Natural killer cell (primary cell): ENCODE data around the gene APIP. TPM values are rescaled to one million over a fixed set of nuclear protein-coding genes. Genes with fewer than 3 reads are reported as not detected.

Experiments used
- ATAC-seq, 3 donors: fragments of 150-1000 bp in 2 of 3; fragments of 200-7000 bp in 1 of 3; cut with Tn5 transposase; 1 replicate in 1 of 3; 2 replicates in 2 of 3; pipeline ENCODE4 v1.10.0; 2021; ENCODE audit warnings: mild to moderate bottlenecking in 2 of 3, moderate library complexity in 2 of 3
- DNase-seq, 2 donors: peaks; one replicate each; pipeline versions ENCODE4 v3.0.0 to v3.0.0-alpha.2; 2013 to 2021; ENCODE audit warnings: mixed read lengths in 1 of 2
- H3K27ac ChIP-seq: one replicate; pipeline ENCODE4 v1.5.1; 2013; ENCODE audit warnings: mild to moderate bottlenecking, low read length
- H3K27me3 ChIP-seq: one replicate; pipeline ENCODE4 v1.6.1; 2013; ENCODE audit warnings: low read length; ENCODE audit not compliant: control insufficient read depth, insufficient read depth
- H3K36me3 ChIP-seq: one replicate; pipeline ENCODE4 v1.6.1; 2013; ENCODE audit warnings: low read length; ENCODE audit not compliant: control insufficient read depth, insufficient read depth
- H3K4me1 ChIP-seq: one replicate; pipeline ENCODE4 v1.6.1; 2013; ENCODE audit warnings: low read length; ENCODE audit not compliant: control insufficient read depth, insufficient read depth
- H3K4me3 ChIP-seq: one replicate; pipeline ENCODE4 v1.5.1; 2013; ENCODE audit warnings: low read length
- H3K9me3 ChIP-seq: one replicate; pipeline ENCODE4 v1.6.1; 2013; ENCODE audit warnings: low read length; ENCODE audit not compliant: control insufficient read depth, insufficient read depth
- H3K27ac Mint-ChIP-seq, 2 donors: one replicate each; pipeline ENCODE4 v1.8.0; 2022; ENCODE audit warnings: mild to moderate bottlenecking in 2 of 2, mixed read lengths in 2 of 2, moderate library complexity in 1 of 2
- H3K27me3 Mint-ChIP-seq, 2 donors: one replicate each; pipeline ENCODE4 v1.8.0; 2022; ENCODE audit warnings: low read depth in 2 of 2, mixed read lengths in 2 of 2
- H3K36me3 Mint-ChIP-seq: one replicate; pipeline ENCODE4 v1.8.0; 2022; ENCODE audit warnings: mixed read lengths
- H3K4me1 Mint-ChIP-seq, 2 donors: one replicate each; pipeline ENCODE4 v1.8.0; 2022; ENCODE audit warnings: mixed read lengths in 2 of 2
- H3K4me3 Mint-ChIP-seq: one replicate; pipeline ENCODE4 v1.8.0; 2022; ENCODE audit warnings: mild to moderate bottlenecking, moderate library complexity, mixed read lengths
- H3K9me3 Mint-ChIP-seq, 2 donors: one replicate each; pipeline ENCODE4 v1.8.0; 2022; ENCODE audit warnings: mixed read lengths in 2 of 2
- WGBS: methylation state at CpG from one replicate; pipeline ENCODE4 v1.1.7; 2013; ENCODE audit warnings: missing lambda C conversion rate; ENCODE audit not compliant: insufficient coverage; 5-methylcytosine and 5-hydroxymethylcytosine counted together
- intact Hi-C: fragments of 100-400 bp; cut with micrococcal nuclease; formaldehyde crosslinking; loops from one replicate; pipeline ENCODE4 v1.14.2; 2022
- total RNA-seq, 4 donors: library from RNA; stranded (reverse); fragments of 120-200 nt in 1 of 4; gene quantifications; one replicate each; pipeline versions ENCODE4 v1.2.3 to v1.2.4, GENCODE V29; 2013 to 2022
- TF ChIP-seq, protein P1 (sequence below): fragments of 200-600 bp; IDR thresholded peaks from one replicate; pipeline ENCODE4 v1.8.0; 2022; ENCODE audit warnings: antibody characterized with exemption

Gene APIP
- total RNA-seq, 3 donors from 2014 or later (not counting 1 experiment from before 2014, with no cell fraction given) = 6.6 to 9.4 (median 8.1) TPM

DNA sequence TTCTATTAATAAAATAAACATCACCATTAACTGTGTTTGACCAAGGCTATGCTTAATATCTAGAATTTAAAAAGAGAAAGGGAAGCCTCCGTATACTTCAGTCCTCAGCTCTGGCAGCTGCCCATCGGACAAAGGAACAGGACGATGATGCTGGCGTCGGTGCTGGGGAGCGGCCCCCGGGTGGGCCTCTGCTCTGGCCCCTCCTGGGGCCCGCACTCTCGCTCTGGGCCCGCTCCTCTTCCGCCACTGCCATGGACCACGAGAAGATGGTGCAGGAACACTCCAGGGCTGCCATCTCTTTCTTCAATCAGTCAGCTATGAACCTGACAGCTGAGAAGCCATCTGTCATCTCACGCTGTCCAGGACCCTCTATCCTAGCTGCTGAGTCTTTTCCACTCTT lies 25.5 kb upstream of the APIP start:
- H3K4me1 Mint-ChIP-seq = peaks cover 11 to 13% of the 10 kb centered on the region in 2 donors
- Histone ChIP-seq H3K4me3 (no peak overlapping the region), H3K36me3 (no peaks in the 10 kb centered on the region), H3K9me3 (no peaks in the 10 kb centered on the region), H3K27me3 (no peaks in the 10 kb centered on the region), H3K4me1 (no peaks in the 10 kb centered on the region), H3K27ac (no peak overlapping the region)
- intact Hi-C loops = no loop called here
- no peak for DNase-seq
- H3K27me3 Mint-ChIP-seq = no peaks in the 10 kb centered on the region
- no peak overlapping the region for H3K4me3 Mint-ChIP-seq
- H3K9me3 Mint-ChIP-seq = no peaks in the 10 kb centered on the region
- H3K36me3 Mint-ChIP-seq = no peaks in the 10 kb centered on the region
- H3K27ac Mint-ChIP-seq = no peak overlapping the region
- no peak for ATAC-seq
- TF ChIP-seq, protein P1, sequence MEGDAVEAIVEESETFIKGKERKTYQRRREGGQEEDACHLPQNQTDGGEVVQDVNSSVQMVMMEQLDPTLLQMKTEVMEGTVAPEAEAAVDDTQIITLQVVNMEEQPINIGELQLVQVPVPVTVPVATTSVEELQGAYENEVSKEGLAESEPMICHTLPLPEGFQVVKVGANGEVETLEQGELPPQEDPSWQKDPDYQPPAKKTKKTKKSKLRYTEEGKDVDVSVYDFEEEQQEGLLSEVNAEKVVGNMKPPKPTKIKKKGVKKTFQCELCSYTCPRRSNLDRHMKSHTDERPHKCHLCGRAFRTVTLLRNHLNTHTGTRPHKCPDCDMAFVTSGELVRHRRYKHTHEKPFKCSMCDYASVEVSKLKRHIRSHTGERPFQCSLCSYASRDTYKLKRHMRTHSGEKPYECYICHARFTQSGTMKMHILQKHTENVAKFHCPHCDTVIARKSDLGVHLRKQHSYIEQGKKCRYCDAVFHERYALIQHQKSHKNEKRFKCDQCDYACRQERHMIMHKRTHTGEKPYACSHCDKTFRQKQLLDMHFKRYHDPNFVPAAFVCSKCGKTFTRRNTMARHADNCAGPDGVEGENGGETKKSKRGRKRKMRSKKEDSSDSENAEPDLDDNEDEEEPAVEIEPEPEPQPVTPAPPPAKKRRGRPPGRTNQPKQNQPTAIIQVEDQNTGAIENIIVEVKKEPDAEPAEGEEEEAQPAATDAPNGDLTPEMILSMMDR = no peak
- 98% methylated on average over 13 of the region's 13 CpGs for WGBS

DNA sequence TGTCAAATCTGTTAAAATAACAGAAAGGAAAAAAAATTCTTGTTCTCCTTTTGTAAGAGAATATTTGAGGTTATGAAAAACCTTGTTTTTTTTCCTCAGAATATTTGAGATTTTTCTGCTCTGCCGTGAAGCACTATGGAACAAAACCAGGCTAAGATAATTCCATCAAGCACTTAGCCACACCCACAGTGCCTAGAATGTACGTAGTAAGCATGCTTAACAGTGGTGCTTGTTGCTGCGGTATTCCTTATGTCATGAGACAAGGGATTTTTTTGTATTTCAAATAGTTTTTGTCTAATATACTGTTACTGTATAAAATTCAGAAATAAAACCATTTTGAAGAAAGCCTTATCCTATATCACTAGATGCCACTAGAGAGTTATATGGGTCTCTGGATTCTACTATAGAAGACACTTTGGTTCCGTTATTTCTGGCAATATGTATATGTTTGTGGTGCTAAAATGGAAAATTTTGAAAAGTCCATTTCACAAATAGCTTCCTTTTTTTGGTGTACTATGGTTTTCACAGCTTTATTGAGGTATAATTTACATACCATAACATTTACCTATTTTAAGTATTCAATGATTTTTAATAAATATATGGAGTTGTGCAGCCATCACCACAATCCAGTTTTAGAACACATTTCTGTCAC lies 24.0 kb upstream of the APIP start:
- no peak for DNase-seq
- H3K27me3 ChIP-seq = no peaks in the 10 kb centered on the region
- 86% methylated on average over 1 of the region's 4 CpGs for WGBS
- no peak overlapping the region for H3K27ac Mint-ChIP-seq
- TF ChIP-seq, protein P1 = no peak
- H3K4me3 ChIP-seq = no peak overlapping the region
- H3K27ac ChIP-seq = no peak overlapping the region
- no peaks in the 10 kb centered on the region for H3K36me3 Mint-ChIP-seq
- H3K4me3 Mint-ChIP-seq = no peak overlapping the region
- no peaks in the 10 kb centered on the region for H3K9me3 Mint-ChIP-seq
- no peaks in the 10 kb centered on the region for H3K4me1 ChIP-seq
- H3K4me1 Mint-ChIP-seq = peaks cover 27 to 28% of the 10 kb centered on the region in 2 donors
- H3K36me3 ChIP-seq = no peaks in the 10 kb centered on the region
- H3K9me3 ChIP-seq = no peaks in the 10 kb centered on the region
- intact Hi-C loops = no loop called here
- ATAC-seq = no peak
- no peaks in the 10 kb centered on the region for H3K27me3 Mint-ChIP-seq

DNA sequence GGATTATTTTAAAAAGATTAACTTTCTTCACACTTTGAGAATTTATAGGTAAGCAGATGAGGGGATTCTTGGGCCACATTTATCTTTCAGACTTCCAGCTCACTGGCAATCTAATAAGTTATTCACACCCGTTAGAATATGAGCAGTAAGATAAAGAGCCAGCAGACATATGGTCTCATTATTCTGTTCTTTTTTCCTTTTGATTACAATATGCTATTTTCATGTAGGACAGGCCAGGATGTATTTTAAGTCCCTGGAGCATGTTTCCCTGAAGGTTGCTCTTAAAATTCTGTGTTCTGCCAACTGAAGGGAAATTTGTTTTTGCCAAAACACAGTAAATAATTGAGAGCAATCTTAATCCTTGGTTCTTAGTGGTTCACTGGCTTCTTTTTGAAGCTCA lies 22.4 kb upstream of the APIP start:
- Mint-ChIP-seq H3K27me3 (no peaks in the 10 kb centered on the region), H3K4me1 (peaks cover 25 to 27% of the 10 kb centered on the region in 2 donors), H3K27ac (no peak overlapping the region), H3K9me3 (no peaks in the 10 kb centered on the region), H3K4me3 (no peak overlapping the region), H3K36me3 (no peaks in the 10 kb centered on the region)
- Histone ChIP-seq H3K9me3 (no peaks in the 10 kb centered on the region), H3K4me3 (no peak overlapping the region), H3K36me3 (no peaks in the 10 kb centered on the region), H3K27me3 (no peaks in the 10 kb centered on the region), H3K27ac (no peak overlapping the region), H3K4me1 (no peaks in the 10 kb centered on the region)
- 88% methylated on average over 1 of the region's 1 CpG for WGBS
- ATAC-seq = no peak
- intact Hi-C loops = no loop called here
- no peak for DNase-seq
- TF ChIP-seq, protein P1 = no peak
